GM12878 (cell line): ENCODE data around the gene ZNF19. TPM values are rescaled to one million over a fixed set of nuclear protein-coding genes. Genes with fewer than 3 reads are reported as not detected.

ENCODE experiments used
- ATF7 ChIP-seq: fragments of 450-650 bp; IDR thresholded peaks from 2 replicates; pipeline ENCODE4 v1.6.1; 2016; ENCODE audit warnings: low read depth, mild to moderate bottlenecking
- BMI1 ChIP-seq: fragments of 450-650 bp; IDR thresholded peaks from 2 replicates; pipeline ENCODE4 v1.6.1; 2016; ENCODE audit warnings: mild to moderate bottlenecking, moderate library complexity, borderline replicate concordance
- HCFC1 ChIP-seq: fragments of 150-350 bp; IDR thresholded peaks from 2 replicates; pipeline ENCODE4 v1.6.1; 2014; ENCODE audit warnings: low read length
- IKZF2 ChIP-seq, 2 experiments: fragments of 450-650 bp; IDR thresholded peaks; 2 replicates each; pipeline ENCODE4 v1.6.1; 2017; ENCODE audit warnings: mild to moderate bottlenecking in 2 of 2, moderate library complexity in 2 of 2
- JUND ChIP-seq: IDR thresholded peaks from 2 replicates; pipeline ENCODE4 v1.6.1; 2012; ENCODE audit warnings: low read depth, mild to moderate bottlenecking, low read length, improper control_type of control experiment, moderate library complexity
- KDM1A ChIP-seq: fragments of 200-600 bp; sonication (generic); IDR thresholded peaks from 2 replicates; pipeline ENCODE4 v1.6.1; 2016; ENCODE audit warnings: borderline replicate concordance
- NFYB ChIP-seq: IDR thresholded peaks from 2 replicates; pipeline ENCODE4 v1.6.1; 2011; ENCODE audit warnings: low read depth, mild to moderate bottlenecking, low read length, improper control_type of control experiment, moderate library complexity; ENCODE audit not compliant: insufficient read depth
- PML ChIP-seq: IDR thresholded peaks from 2 replicates; pipeline ENCODE4 v1.6.1; 2012; ENCODE audit warnings: low read length, inconsistent platforms
- POU2F2 ChIP-seq: IDR thresholded peaks from 3 replicates; pipeline ENCODE4 v1.6.1; 2011; ENCODE audit warnings: low read depth, mild to moderate bottlenecking, low read length, borderline replicate concordance
- RB1 ChIP-seq: fragments of 450-650 bp; formaldehyde crosslinking; IDR thresholded peaks from 2 replicates; pipeline ENCODE4 v1.6.1; 2017; ENCODE audit warnings: mild to moderate bottlenecking, borderline replicate concordance
- RFX5 ChIP-seq: IDR thresholded peaks from 2 replicates; pipeline ENCODE4 v1.6.1; 2011; ENCODE audit warnings: low read depth, low read length, improper control_type of control experiment
- SP1 ChIP-seq: IDR thresholded peaks from one replicate; pipeline ENCODE4 v1.6.1; 2011; ENCODE audit warnings: low read depth, low read length
- ZBTB33 ChIP-seq: fragments of 450-650 bp; IDR thresholded peaks from 2 replicates; pipeline ENCODE4 v1.6.1; 2017; ENCODE audit warnings: mild to moderate bottlenecking
- ZBTB4 ChIP-seq: fragments of 450-650 bp; formaldehyde crosslinking; IDR thresholded peaks from 2 replicates; pipeline ENCODE4 v1.4.0; 2022; ENCODE audit warnings: mild to moderate bottlenecking, moderate library complexity
- ZBTB40 ChIP-seq: fragments of 450-650 bp; IDR thresholded peaks from 2 replicates; pipeline ENCODE4 v1.6.1; 2016; ENCODE audit warnings: mild to moderate bottlenecking, moderate library complexity, borderline replicate concordance
- ZNF592 ChIP-seq: fragments of 450-650 bp; IDR thresholded peaks from 2 replicates; pipeline ENCODE4 v1.6.1; 2017; ENCODE audit warnings: mild to moderate bottlenecking, moderate library complexity
- polyA plus RNA-seq, 11 experiments: library from polyadenylated mRNA; depleted of rRNA in 4 of 11; unstranded in 6 of 11; stranded (reverse) in 5 of 11; fragments of >200 nt; fragmentation: Nextera tagmentation in 4 of 11; fragmentation: Illumina TruSeq in 1 of 11; extraction: Ambion mirVana in 4 of 11; extraction: Trizol in 1 of 11; gene quantifications; 1 replicate in 1 of 11; 2 replicates in 10 of 11; pipeline versions ENCODE4 v1.2.1 to v1.2.3, GENCODE V29; 2011 to 2016; ENCODE audit warnings: inconsistent platforms in 2 of 11, missing spikeins in 2 of 11, low read depth in 1 of 11
- total RNA-seq, 4 experiments: library from RNA; depleted of rRNA in 3 of 4; stranded (reverse); fragments of >200 nt in 3 of 4; fragmentation: Illumina TruSeq in 1 of 4; extraction: Trizol in 1 of 4; gene quantifications; 2 replicates each; pipeline versions ENCODE4 v1.2.1 to v1.2.3, GENCODE V29; 2013 to 2021

ZNF19 gene
- total and polyA plus RNA-seq, 10 of the 15 experiments (the other 5 are each of a cell fraction or from before 2014, with no cell fraction given), result 1.0 to 3.3 (median 2.0) TPM

GRCh38 chr16:71484006-71484893, 4.9 kb downstream of the ZNF19 start (continued):
- TF ChIP-seq ZBTB40 (peak; percentile 90), ZNF592 (no peak), ZBTB4 (no peak), SP1 (peak; percentile 48), HCFC1 (peak; percentile 66), RFX5 (no peak), PML (peak; percentile 90), JUND (no peak), POU2F2 (peak; percentile 57; the same call in 1 of the 3 replicates), ZBTB33 (no peak), RB1 (peak; percentile 85), ATF7 (peak; percentile 66), BMI1 (no peak), NFYB (peak; percentile 51; the same call in 1 of the 2 replicates), IKZF2 (IDR thresholded peaks at IDR 0.05) (peak; percentile 83), KDM1A (no peak)
